Measurements from ENCODE around the gene CDK13.
"Not testable (repeated sequence)": the region's sequence is repeated elsewhere in the genome, so short reads cannot be mapped to it uniquely, and the experiment has no call there.

The CDK13 gene

GRCh38 chr7:40133561-40134427 lies 183.7 kb downstream of the CDK13 start:
- Mint-ChIP-seq H3K27ac (peak overlapping the region; percentile 85 to 99 (median 96)), H3K4me1 (peaks cover 14% of the 10 kb centered on the region), H3K27me3 (ENCODE audit: low read depth) (peaks cover 4% of the 10 kb centered on the region), H3K36me3 (ENCODE audit: low read depth) (peaks cover 7% of the 10 kb centered on the region), H3K4me3 (peak overlapping the region; percentile 96 to 99 (median 99)), H3K9me3 (no peaks in the 10 kb centered on the region)
- no peak for TF ChIP-seq CTCF (IDR thresholded peaks at IDR 0.05; ENCODE audit: unreplicated experiment in 3 of 3)

GRCh38 chr7:40134428-40135316 lies 184.6 kb downstream of the CDK13 start, which contains the start of the genes MPLKIP and SUGCT:
MPLKIP (minus strand) TSS chr7:40134622; CDS start chr7:40134567, 55 bp downstream.
SUGCT (plus strand) TSS chr7:40135005.
- H3K36me3 Mint-ChIP-seq (ENCODE audit: low read depth) = peaks cover 7% of the 10 kb centered on the region
- no peaks in the 10 kb centered on the region for H3K9me3 Mint-ChIP-seq
- H3K27ac Mint-ChIP-seq = peak within 1 kb of the TSS; percentile 96 to 99 (median 98)
- TF ChIP-seq CTCF (IDR thresholded peaks at IDR 0.05; ENCODE audit: unreplicated experiment in 3 of 3) = peak; percentile 99
- H3K4me1 Mint-ChIP-seq = peaks cover 14% of the 10 kb centered on the region
- H3K4me3 Mint-ChIP-seq = peak within 1 kb of the TSS; percentile 96 to 99 (median 99)
- H3K27me3 Mint-ChIP-seq (ENCODE audit: low read depth) = peaks cover 4% of the 10 kb centered on the region

- peak overlapping the region; percentile 72 to 96 (median 88) for H3K27ac Mint-ChIP-seq
- H3K4me1 Mint-ChIP-seq = peaks cover 14% of the 10 kb centered on the region
- peaks cover 4% of the 10 kb centered on the region for H3K27me3 Mint-ChIP-seq (ENCODE audit: low read depth)
- TF ChIP-seq CTCF (IDR thresholded peaks at IDR 0.05; ENCODE audit: unreplicated experiment in 3 of 3) = no peak
- peak overlapping the region; percentile 89 to 93 (median 91) for H3K4me3 Mint-ChIP-seq
- no peaks in the 10 kb centered on the region for H3K9me3 Mint-ChIP-seq
- peaks cover 7% of the 10 kb centered on the region for H3K36me3 Mint-ChIP-seq (ENCODE audit: low read depth)
Observed at GRCh38 chr7:40135317-40135610, 185.2 kb downstream of the CDK13 start.

GRCh38 chr7:40137563-40137962 lies 187.5 kb downstream of the CDK13 start:
- peak overlapping the region; percentile 61 to 72 (median 68) for H3K4me3 Mint-ChIP-seq
- H3K27ac Mint-ChIP-seq = peak overlapping the region in 1 of 3 experiments; percentile 57
- H3K36me3 Mint-ChIP-seq (ENCODE audit: low read depth) = peaks cover 3% of the 10 kb centered on the region
- H3K9me3 Mint-ChIP-seq = no peaks in the 10 kb centered on the region
- no peak for TF ChIP-seq CTCF (IDR thresholded peaks at IDR 0.05; ENCODE audit: unreplicated experiment in 3 of 3)
- peaks cover 4% of the 10 kb centered on the region for H3K27me3 Mint-ChIP-seq (ENCODE audit: low read depth)
- H3K4me1 Mint-ChIP-seq = peaks cover 7% of the 10 kb centered on the region

- Mint-ChIP-seq H3K4me3 (no peak overlapping the region), H3K36me3 (ENCODE audit: low read depth) (peaks cover 3% of the 10 kb centered on the region), H3K27me3 (ENCODE audit: low read depth) (peaks cover 4% of the 10 kb centered on the region), H3K9me3 (no peaks in the 10 kb centered on the region), H3K27ac (no peak overlapping the region), H3K4me1 (no peaks in the 10 kb centered on the region)
- TF ChIP-seq CTCF (IDR thresholded peaks at IDR 0.05; ENCODE audit: unreplicated experiment in 3 of 3) = no peak
Observed at GRCh38 chr7:40138973-40139372, 188.9 kb downstream of the CDK13 start.

- H3K27me3 Mint-ChIP-seq (ENCODE audit: low read depth); H3K27ac Mint-ChIP-seq; H3K4me1 Mint-ChIP-seq; H3K4me3 Mint-ChIP-seq; H3K9me3 Mint-ChIP-seq; H3K36me3 Mint-ChIP-seq (ENCODE audit: low read depth): not testable (repeated sequence)
Observed at GRCh38 chr7:40139891-40140290, 189.8 kb downstream of the CDK13 start.

- not testable (repeated sequence) for H3K27me3 Mint-ChIP-seq (ENCODE audit: low read depth); H3K4me1 Mint-ChIP-seq; H3K36me3 Mint-ChIP-seq (ENCODE audit: low read depth); H3K27ac Mint-ChIP-seq; H3K4me3 Mint-ChIP-seq; H3K9me3 Mint-ChIP-seq
Observed at GRCh38 chr7:40141916-40142315, 191.9 kb downstream of the CDK13 start.

GRCh38 chr7:40145596-40146130 lies 195.6 kb downstream of the CDK13 start:
- not testable (repeated sequence) for H3K36me3 Mint-ChIP-seq (ENCODE audit: low read depth); H3K9me3 Mint-ChIP-seq; H3K4me1 Mint-ChIP-seq; H3K4me3 Mint-ChIP-seq; H3K27me3 Mint-ChIP-seq (ENCODE audit: low read depth)
- H3K27ac Mint-ChIP-seq = peak overlapping the region in 1 of 3 experiments; percentile 74
